Jurkat, Clone E6-1 (cell line): ENCODE results near the gene MRGPRX3. TPM values are rescaled to one million over a fixed set of nuclear protein-coding genes. Genes with fewer than 3 reads are reported as not detected.
"Not testable (repeated sequence)": the region's sequence is repeated elsewhere in the genome, so short reads cannot be mapped to it uniquely, and the experiment has no call there.

Experiments
- DNase-seq: peaks from one replicate; pipeline ENCODE4 v3.0.0-alpha.2; 2011; ENCODE audit warnings: low read depth, low spot score
- H3K4me3 ChIP-seq: 2 replicates; pipeline ENCODE4 v1.5.1; 2011; ENCODE audit warnings: mild to moderate bottlenecking, low read length, control low read depth, moderate library complexity
- polyA plus RNA-seq: library from polyadenylated mRNA; unstranded; fragments of >200 nt; gene quantifications from one replicate; pipeline ENCODE4 v1.2.1, GENCODE V29; 2012; ENCODE audit warnings: missing spikeins; ENCODE audit not compliant: insufficient read length, insufficient read depth

The MRGPRX3 gene
- not detected for polyA plus RNA-seq

DNA sequence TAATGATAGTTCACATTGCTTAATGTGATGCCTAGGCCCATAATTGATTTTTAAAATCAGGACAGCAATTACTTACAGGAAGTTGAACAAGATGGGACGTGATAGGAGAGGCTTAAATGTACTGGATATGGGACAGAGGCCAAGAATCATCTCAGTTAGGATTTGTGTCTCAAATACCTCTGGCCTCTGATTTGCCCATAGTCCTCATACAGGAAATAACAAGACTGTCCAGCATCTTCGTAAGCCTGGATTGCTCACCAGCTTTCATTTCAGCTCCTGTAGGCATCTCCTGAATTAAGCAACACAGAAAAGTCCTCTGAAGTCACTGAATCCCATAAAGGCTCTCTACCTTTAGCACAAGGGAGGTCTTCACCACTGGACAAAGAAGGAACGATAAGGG lies at the start of gene MRGPRX3:
MRGPRX3 (plus strand) TSS at position 231 of the 400 bp plus-strand sequence. CDS start 4,632 bp downstream, outside the sequence.
- DNase-seq = no peak
- H3K4me3 ChIP-seq = no peak within 1 kb of the TSS

DNA sequence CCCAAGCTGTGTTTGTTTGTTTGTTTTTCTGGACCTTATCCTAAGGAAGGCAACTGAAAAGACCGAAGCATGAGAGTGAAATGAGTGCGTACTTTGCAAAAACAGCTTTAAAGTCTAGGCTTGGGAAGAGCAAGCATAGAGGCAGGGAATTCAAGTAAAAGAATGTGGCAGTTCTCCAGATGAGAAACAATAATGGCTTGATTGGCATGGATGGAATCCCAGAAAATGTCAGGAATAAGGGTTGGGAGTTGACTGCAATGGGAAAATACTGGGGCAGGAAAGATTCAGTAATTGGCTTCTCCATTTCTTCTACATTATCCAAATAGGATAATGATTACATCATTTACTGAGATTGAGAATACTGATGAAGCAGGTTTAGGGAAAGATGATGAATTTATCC lies 44.0 kb upstream of the MRGPRX3 start:
- DNase-seq = no peak
- H3K4me3 ChIP-seq = no peak overlapping the region

DNA sequence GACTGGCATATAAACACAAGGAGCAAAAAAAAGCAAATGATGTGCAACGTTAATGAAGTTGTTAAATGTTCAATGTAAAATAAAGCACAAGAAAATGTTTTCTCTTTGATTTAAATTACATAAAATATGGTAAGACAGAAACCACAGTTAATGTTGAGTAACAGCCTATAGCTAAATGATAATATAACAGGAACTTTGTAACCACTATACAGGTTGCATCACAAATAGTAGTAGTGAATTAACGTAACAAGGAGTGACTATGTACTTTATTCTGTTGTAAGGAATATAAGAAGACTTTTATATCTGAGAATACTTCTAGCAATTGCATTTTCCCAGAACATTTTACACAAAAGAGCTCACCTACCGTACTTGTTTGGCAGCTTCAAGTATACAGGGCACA lies 43.4 kb upstream of the MRGPRX3 start:
- no peak overlapping the region for H3K4me3 ChIP-seq
- DNase-seq = no peak

- no peak for DNase-seq
Observed at GRCh38 chr11:18091731-18092130, 40.6 kb upstream of the MRGPRX3 start.

DNA sequence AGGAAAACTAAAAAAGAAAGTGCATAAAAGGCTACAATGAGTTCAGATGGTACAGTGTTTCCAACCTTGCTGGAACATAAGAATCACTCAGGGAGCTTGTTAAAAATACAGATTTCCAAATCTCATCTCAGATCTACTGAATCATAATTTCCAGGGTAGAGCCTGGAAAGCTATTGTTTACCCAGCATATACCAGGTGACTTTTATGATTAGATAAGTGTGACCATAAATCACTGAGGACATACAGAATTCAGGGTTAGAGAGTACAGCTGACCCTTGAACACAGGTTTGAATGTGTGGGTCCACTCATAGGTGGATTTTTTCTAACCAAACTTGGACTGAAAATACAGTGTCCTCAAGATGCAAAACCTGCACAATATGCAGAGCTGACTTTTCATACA lies 38.4 kb upstream of the MRGPRX3 start:
- no peak for DNase-seq
- H3K4me3 ChIP-seq = no peak overlapping the region

More at GRCh38 chr11:18091731-18092130, 40.6 kb upstream of the MRGPRX3 start:
- no peak overlapping the region for H3K4me3 ChIP-seq

DNA sequence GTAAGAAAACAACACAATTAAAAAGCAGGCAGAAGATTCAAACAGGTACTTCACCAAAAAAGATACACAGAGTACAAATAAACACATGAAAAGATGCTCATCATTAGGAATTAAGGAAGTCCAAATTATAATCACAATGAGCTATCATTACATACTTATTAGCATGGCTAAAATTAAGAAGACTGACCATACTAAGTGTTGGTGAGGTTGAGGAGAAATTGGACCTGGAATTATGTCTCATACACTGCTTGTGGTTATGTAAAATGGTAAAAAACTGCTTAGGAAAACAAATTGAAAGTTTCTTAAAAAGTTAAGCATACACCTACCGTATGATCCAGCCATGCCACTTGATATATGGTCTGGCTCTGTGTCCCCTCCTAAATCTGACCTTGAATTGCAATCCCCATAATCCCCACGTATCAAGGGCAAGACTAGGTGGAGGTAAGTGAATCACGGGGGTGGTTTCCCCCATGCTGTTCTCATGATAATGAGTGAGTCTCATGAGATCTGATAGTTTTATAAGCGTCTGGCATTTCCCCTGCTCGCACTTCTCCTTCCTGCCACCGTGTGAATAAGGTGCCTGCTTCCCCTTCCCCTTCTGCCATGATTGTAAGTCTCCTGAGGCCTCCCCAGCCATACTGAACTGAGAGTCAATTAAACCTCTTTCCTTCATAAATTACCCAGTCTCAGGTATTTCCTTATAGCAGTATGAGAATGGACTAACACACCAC lies 31.3 kb upstream of the MRGPRX3 start:
- H3K4me3 ChIP-seq = no peak overlapping the region
- no peak for DNase-seq

DNA sequence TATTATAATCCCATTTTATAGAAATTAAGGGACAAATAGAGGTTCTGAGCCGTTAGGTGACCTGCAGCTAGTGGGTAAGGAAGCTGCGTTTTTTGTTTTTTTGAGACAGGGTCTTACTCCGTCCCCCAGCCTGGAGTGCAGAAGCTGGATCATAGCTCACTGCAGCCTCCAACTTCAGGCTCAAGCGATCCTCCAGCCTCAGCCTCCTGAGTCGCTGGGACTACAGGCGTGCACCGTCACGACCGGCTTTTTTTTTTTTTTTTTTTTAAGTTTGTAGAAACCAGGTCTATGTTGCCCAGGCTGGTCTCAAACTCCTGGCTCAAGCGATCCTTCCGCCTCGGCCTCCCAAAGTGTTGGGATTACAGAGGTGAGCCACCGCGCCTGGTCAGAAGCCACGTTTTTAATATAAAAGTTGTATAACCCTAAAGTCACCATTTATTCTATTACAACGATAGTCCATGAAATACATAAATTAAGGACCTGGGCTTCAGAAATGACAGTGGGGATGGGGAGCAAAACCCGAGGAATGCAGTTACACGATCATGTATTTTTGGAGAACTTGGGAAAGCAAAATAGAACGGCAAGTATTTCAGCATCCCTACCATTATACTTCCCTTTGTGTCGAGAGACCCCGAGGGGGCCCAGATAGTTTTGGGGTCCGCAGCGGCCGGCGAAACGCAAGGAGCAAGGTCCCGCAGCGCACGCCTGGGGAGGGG lies 27.1 kb upstream of the MRGPRX3 start:
- peak overlapping the region; percentile 88 for H3K4me3 ChIP-seq
- DNase-seq = no peak

DNA sequence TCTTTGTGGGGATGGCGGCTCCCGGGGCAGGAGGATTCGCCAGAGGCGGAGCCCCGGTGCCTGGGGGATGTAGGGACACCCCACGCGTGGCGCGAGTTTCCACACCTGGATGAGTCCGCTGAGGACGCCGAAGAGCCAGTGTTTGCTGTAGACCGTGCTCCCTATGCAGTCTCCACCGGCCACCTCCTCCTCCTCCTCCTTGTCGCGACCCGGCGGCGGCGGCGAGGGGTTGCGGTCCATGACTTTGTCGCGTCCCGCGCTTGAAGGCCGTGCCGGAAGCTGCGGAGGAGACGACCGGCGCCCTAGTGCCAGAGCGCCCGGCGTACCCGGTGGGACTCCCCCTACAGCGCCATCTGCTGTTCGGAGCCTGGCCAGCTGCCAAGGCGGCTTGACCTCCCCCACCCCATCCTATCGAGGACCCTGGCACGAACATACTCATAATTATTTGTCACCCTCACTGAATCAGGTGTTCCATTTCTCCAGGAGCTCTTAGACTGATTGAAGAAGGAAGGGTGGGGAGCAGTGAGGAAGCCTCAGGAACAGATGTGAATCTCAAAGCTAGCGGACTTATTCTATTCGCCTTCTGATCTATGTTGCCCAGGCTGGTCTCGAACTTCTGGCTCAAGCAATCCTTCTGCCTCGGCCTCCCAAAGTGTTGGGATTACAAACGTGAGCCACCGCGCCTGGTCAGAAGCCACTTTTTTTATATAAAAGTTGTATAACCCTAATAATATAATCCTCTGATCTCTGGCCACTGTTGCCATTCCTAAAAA lies 26.4 kb upstream of the MRGPRX3 start, which contains the start of gene SAAL1:
SAAL1 (minus strand) TSS at position 281 of the 773 bp plus-strand sequence; CDS start at position 240, 41 bp downstream.
- H3K4me3 ChIP-seq = peak within 1 kb of the TSS; percentile 88

GRCh38 chr11:18106688-18107087 lies 25.7 kb upstream of the MRGPRX3 start:
- H3K4me3 ChIP-seq = no peak overlapping the region

More for the DNA sequence above, 26.4 kb upstream of the MRGPRX3 start, which contains the start of gene SAAL1:
- DNase-seq = peak; percentile 82

GRCh38 chr11:18108254-18108653 lies 24.1 kb upstream of the MRGPRX3 start:
- H3K4me3 ChIP-seq = no peak overlapping the region
- no peak for DNase-seq

More at GRCh38 chr11:18106688-18107087, 25.7 kb upstream of the MRGPRX3 start:
- DNase-seq = no peak

GRCh38 chr11:18111005-18111404 lies 21.4 kb upstream of the MRGPRX3 start:
- DNase-seq = no peak
- no peak overlapping the region for H3K4me3 ChIP-seq

DNA sequence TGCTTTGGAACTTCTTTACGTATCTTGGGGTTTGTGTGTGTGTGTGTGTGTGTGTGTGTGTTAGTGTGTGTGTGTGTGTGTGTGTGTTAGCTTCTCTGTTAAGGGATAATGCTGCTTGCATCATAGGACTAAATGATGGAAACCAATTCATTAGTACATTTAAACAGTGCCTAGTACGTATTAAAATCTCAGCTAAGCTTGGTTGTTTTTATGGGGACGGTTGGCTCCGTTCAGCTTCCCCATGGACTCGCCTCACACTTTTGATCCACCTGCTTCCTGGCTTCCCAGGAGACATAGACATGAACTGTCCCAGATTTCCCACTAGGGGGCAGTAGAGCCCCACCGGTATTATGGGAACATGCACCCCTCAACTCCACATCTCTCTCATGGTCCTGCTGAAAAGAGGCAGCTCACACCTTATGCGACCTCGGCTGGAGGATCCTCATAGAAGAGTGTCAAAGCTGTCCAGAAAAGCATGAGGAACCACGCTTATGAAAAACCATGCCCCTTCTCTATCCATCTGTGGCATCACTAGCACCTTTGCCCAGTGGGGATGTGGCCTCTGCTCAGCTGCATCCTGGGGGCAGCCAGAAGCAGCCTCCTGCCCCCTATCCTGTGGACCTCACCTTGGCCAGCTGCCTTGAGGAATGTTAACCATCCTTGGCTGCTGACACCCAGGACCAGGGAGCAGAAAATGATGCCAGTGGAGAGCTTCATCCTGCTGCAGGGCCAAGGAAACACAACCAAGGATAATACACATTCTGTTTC lies 16.8 kb upstream of the MRGPRX3 start:
- DNase-seq = peak; percentile 55
- no peak overlapping the region for H3K4me3 ChIP-seq

GRCh38 chr11:18121331-18121828 lies 11.0 kb upstream of the MRGPRX3 start:
- DNase-seq, H3K4me3 ChIP-seq: not testable (repeated sequence)

DNA sequence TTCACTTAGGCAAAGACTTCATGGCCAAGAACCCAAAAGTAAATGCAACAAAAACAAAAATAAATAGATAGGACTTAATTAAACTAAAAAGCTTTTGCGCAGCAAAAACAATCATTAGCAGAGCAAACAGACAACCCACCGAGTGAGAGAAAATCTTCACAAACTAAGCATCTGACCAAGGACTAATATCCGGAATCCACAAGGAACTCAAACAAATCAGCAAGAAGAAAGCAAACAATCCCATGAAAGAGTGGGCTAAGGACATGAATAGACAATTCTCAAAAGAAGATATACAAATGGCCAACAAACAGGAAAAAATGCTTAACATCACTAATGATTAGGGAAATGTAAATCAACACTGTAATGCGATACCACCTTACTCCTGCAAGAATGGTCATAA lies 1.3 kb upstream of the MRGPRX3 start:
- H3K4me3 ChIP-seq, DNase-seq: not testable (repeated sequence)

- H3K4me3 ChIP-seq = no peak overlapping the region
- DNase-seq = no peak
Observed at GRCh38 chr11:18135308-18135707, 2.9 kb downstream of the MRGPRX3 start.

GRCh38 chr11:18137186-18137800 lies 4.9 kb downstream of the MRGPRX3 start:
- H3K4me3 ChIP-seq = no peak overlapping the region
- DNase-seq = no peak

GRCh38 chr11:18140145-18140544 lies 7.8 kb downstream of the MRGPRX3 start:
- DNase-seq = no peak
- no peak overlapping the region for H3K4me3 ChIP-seq

GRCh38 chr11:18144243-18144642 lies 11.9 kb downstream of the MRGPRX3 start:
- no peak overlapping the region for H3K4me3 ChIP-seq
- DNase-seq = no peak
